Keratinocyte (primary cell): ENCODE results near the gene RGL3. TPM values are rescaled to one million over a fixed set of nuclear protein-coding genes. Genes with fewer than 3 reads are reported as not detected.

Experiments used
- DNase-seq: peaks from one replicate; pipeline ENCODE4 v3.0.0-alpha.2; 2011; ENCODE audit warnings: low read depth, missing footprints, low spot score
- FAIRE-seq: peaks from 2 replicates; lab custom pipeline; 2011; peaks lifted over from hg19 to GRCh38; lab: Jason Lieb, UNC
- H2AFZ ChIP-seq: 2 replicates; pipeline ENCODE4 v1.6.0; 2012; ENCODE audit warnings: low read length, control low read depth, inconsistent platforms; ENCODE audit not compliant: control insufficient read depth
- H3K27ac ChIP-seq: 2 replicates; pipeline ENCODE4 v1.5.1; 2011; ENCODE audit warnings: low read length; ENCODE audit not compliant: control insufficient read depth, insufficient read depth
- H3K27me3 ChIP-seq: 3 replicates; pipeline ENCODE4 v1.6.0; 2011; ENCODE audit warnings: low read length; ENCODE audit not compliant: control insufficient read depth, insufficient read depth; ENCODE audit errors: extremely low read depth
- H3K36me3 ChIP-seq, 2 experiments: 2 replicates in 1 of 2; 3 replicates in 1 of 2; pipeline ENCODE4 v1.5.1; 2011; ENCODE audit warnings: low read length in 2 of 2, mild to moderate bottlenecking in 1 of 2; ENCODE audit not compliant: control insufficient read depth in 2 of 2, insufficient read depth in 2 of 2; ENCODE audit errors: extremely low read depth in 1 of 2
- H3K4me1 ChIP-seq: 3 replicates; pipeline ENCODE4 v1.5.1; 2011; ENCODE audit warnings: low read length; ENCODE audit not compliant: control insufficient read depth, insufficient read depth; ENCODE audit errors: extremely low read depth
- H3K4me2 ChIP-seq: 3 replicates; pipeline ENCODE4 v1.6.0; 2011; ENCODE audit warnings: low read depth, low read length; ENCODE audit not compliant: control insufficient read depth, insufficient read depth; ENCODE audit errors: extremely low read depth
- H3K4me3 ChIP-seq, 3 experiments: fragments of 200-600 bp in 1 of 3; sonication (generic) in 1 of 3; 2 replicates in 2 of 3; 3 replicates in 1 of 3; pipeline ENCODE4 v1.5.1; 2011 to 2016; ENCODE audit warnings: low read length in 3 of 3, mild to moderate bottlenecking in 3 of 3, control low read depth in 2 of 3, inconsistent platforms in 1 of 3, low read depth in 1 of 3, mixed read lengths in 1 of 3, mixed run types in 1 of 3, moderate library complexity in 1 of 3; ENCODE audit not compliant: control insufficient read depth in 2 of 3, insufficient read depth in 2 of 3; ENCODE audit errors: extremely low read depth in 1 of 3
- H3K79me2 ChIP-seq: 2 replicates; pipeline ENCODE4 v1.6.0; 2012; ENCODE audit warnings: low read length; ENCODE audit not compliant: control insufficient read depth, insufficient read depth
- H3K9ac ChIP-seq: 3 replicates; pipeline ENCODE4 v1.6.0; 2011; ENCODE audit warnings: low read length; ENCODE audit not compliant: control insufficient read depth, insufficient read depth; ENCODE audit errors: extremely low read depth
- H3K9me1 ChIP-seq: 3 replicates; pipeline ENCODE4 v1.6.0; 2011; ENCODE audit warnings: low read length; ENCODE audit not compliant: control insufficient read depth, insufficient read depth; ENCODE audit errors: extremely low read depth
- H3K9me3 ChIP-seq: 2 replicates; pipeline ENCODE4 v1.5.1; 2012; ENCODE audit warnings: low read depth, low read length; ENCODE audit not compliant: control insufficient read depth
- H4K20me1 ChIP-seq: 3 replicates; pipeline ENCODE4 v1.6.0; 2011; ENCODE audit warnings: low read length; ENCODE audit not compliant: control insufficient read depth, insufficient read depth; ENCODE audit errors: extremely low read depth
- EZH2 ChIP-seq: IDR thresholded peaks from one replicate; pipeline ENCODE4 v1.6.1; 2012; ENCODE audit warnings: inconsistent platforms, mild to moderate bottlenecking, low read length, moderate library complexity
- dilution Hi-C: fragments of 300-500 bp; cut with MboI; formaldehyde crosslinking; loops from one replicate; pipeline ENCODE4 v1.7.0; 2020; ENCODE audit warnings: low sequenced_read_pairs; ENCODE audit not compliant: extremely low pct_ligation_motif_present
- polyA plus RNA-seq, 5 experiments: library from polyadenylated mRNA; depleted of rRNA in 3 of 5; stranded (reverse) in 3 of 5; stranded (forward) in 1 of 5; unstranded in 1 of 5; fragments of >200 nt; gene quantifications; 1 replicate in 1 of 5; 2 replicates in 3 of 5; 3 replicates in 1 of 5; pipeline versions ENCODE4 v1.2.1 to v1.2.3, GENCODE V29; 2011 to 2012; ENCODE audit warnings: missing spikeins in 2 of 5, low read depth in 1 of 5, low replicate concordance in 1 of 5
- TF ChIP-seq, protein P1 (sequence below), 3 experiments: IDR thresholded peaks in 1 of 3; conservative IDR thresholded peaks in 1 of 3; optimal IDR thresholded peaks in 1 of 3; 2 replicates in 2 of 3; 3 replicates in 1 of 3; pipeline versions ENCODE3 to v1.5.1; 2011; ENCODE audit warnings: low read length in 3 of 3, mild to moderate bottlenecking in 3 of 3, moderate library complexity in 2 of 3, control low read depth in 1 of 3, inconsistent platforms in 1 of 3; ENCODE audit not compliant: insufficient read depth in 2 of 3; ENCODE audit errors: extremely low read depth in 1 of 3

RGL3 gene
- polyA plus RNA-seq, 1 donor (not counting 4 experiments of a cell fraction or from before 2014, with no cell fraction given), result not detected

DNA sequence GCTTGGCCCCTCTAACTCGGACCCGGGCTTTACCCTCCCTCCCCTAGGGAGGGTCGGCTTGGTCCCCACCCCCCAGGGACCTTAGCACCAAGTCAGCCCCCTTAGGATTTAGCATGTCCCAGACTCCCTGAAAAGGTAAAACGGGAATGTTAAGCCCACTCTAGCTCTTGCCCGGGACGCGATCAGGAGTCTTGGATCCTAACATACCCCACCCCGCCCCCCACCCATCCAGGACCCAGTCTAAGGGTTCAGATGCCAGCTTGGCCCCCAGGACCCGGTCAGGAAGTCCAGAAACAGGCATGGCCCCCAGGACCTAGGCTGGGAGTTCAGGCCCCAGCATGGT is 35.4 kb downstream of the RGL3 start:
- peak overlapping the region; percentile 69 for H3K4me2 ChIP-seq
- H3K27ac ChIP-seq, result no peak overlapping the region
- H2AFZ ChIP-seq, result no peak overlapping the region
- H4K20me1 ChIP-seq, result no peaks in the 10 kb centered on the region
- no peaks in the 10 kb centered on the region for H3K9me3 ChIP-seq
- no peak for TF ChIP-seq EZH2
- TF ChIP-seq, protein P1, sequence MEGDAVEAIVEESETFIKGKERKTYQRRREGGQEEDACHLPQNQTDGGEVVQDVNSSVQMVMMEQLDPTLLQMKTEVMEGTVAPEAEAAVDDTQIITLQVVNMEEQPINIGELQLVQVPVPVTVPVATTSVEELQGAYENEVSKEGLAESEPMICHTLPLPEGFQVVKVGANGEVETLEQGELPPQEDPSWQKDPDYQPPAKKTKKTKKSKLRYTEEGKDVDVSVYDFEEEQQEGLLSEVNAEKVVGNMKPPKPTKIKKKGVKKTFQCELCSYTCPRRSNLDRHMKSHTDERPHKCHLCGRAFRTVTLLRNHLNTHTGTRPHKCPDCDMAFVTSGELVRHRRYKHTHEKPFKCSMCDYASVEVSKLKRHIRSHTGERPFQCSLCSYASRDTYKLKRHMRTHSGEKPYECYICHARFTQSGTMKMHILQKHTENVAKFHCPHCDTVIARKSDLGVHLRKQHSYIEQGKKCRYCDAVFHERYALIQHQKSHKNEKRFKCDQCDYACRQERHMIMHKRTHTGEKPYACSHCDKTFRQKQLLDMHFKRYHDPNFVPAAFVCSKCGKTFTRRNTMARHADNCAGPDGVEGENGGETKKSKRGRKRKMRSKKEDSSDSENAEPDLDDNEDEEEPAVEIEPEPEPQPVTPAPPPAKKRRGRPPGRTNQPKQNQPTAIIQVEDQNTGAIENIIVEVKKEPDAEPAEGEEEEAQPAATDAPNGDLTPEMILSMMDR (optimal IDR thresholded peaks at IDR 0.05 in 1 of 3, IDR thresholded peaks at IDR 0.05 in 1 of 3, conservative IDR thresholded peaks at IDR 0.05 in 1 of 3; ENCODE audit: extremely low read depth in 1 of 3, insufficient read depth in 2 of 3, low read length in 3 of 3), result no peak
- peak overlapping the region in 1 of 3 experiments; percentile 11 for H3K4me3 ChIP-seq
- H3K79me2 ChIP-seq, result no peaks in the 10 kb centered on the region
- no peaks in the 10 kb centered on the region for H3K9me1 ChIP-seq
- H3K9ac ChIP-seq, result no peak overlapping the region
- peaks cover 9% of the 10 kb centered on the region for H3K27me3 ChIP-seq
- no peaks in the 10 kb centered on the region for H3K36me3 ChIP-seq
- dilution Hi-C loops, result no loop called here
- peaks cover 24% of the 10 kb centered on the region for H3K4me1 ChIP-seq
- no peak for DNase-seq
- FAIRE-seq, result no peak

DNA sequence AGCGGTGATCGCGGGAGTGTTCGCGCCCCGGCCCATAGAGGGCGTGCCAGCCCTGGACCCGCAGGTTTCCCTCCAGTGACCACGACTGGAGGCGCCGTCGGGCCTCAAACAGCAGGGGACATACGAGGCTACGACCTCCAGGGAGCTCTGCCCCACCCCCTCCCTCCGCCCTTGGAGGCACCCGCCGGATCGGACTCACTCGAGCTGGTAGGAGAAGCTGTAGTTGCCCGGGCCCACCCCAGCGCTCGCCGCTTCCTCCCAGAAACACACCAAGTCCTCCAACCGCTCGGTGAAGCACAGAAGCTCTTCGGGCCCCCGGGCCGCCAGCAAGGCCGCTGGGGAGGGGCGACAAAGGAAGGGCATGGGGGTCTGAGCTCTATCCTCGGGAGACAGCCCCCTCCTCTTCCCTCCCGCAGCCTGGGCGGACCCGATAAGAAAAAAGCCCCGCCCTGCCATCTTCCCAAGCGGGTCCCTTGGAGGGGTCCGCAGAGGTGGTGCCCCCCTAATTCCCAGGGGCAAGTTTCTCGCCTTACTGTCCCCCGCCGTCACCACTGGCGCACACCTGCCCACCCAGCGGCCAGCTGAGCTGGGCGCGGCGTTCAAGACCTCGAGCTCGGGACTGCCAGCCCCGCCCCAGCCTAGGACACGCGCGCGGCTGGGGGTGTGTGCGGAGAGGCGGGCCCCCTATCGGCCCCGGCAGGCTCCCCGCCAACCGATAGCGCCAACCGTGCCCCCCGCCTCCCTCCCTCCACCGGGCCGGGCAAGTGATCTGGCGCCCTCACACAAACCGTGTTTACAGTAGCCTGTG is 36.0 kb downstream of the RGL3 start:
- Histone ChIP-seq H3K9me1 (peaks cover 4% of the 10 kb centered on the region), H2AFZ (peak overlapping the region; percentile 27), H3K27ac (no peak overlapping the region), H3K79me2 (no peaks in the 10 kb centered on the region), H3K4me2 (peak overlapping the region; percentile 69), H3K36me3 (no peaks in the 10 kb centered on the region), H3K4me1 (peaks cover 30% of the 10 kb centered on the region), H3K9ac (no peak overlapping the region), H3K4me3 (peak overlapping the region; percentile 5 to 37 (median 17)), H4K20me1 (no peaks in the 10 kb centered on the region), H3K9me3 (no peaks in the 10 kb centered on the region), H3K27me3 (peaks cover 9% of the 10 kb centered on the region)
- DNase-seq (no peak), FAIRE-seq (no peak)
- TF ChIP-seq EZH2, result no peak
- TF ChIP-seq, protein P1 (optimal IDR thresholded peaks at IDR 0.05 in 1 of 3, IDR thresholded peaks at IDR 0.05 in 1 of 3, conservative IDR thresholded peaks at IDR 0.05 in 1 of 3; ENCODE audit: extremely low read depth in 1 of 3, insufficient read depth in 2 of 3, low read length in 3 of 3), result peak; percentile 64 to 90 (median 90)
- dilution Hi-C loops, result no loop called here
